ENCODE results near the gene UBXN10.

DNA sequence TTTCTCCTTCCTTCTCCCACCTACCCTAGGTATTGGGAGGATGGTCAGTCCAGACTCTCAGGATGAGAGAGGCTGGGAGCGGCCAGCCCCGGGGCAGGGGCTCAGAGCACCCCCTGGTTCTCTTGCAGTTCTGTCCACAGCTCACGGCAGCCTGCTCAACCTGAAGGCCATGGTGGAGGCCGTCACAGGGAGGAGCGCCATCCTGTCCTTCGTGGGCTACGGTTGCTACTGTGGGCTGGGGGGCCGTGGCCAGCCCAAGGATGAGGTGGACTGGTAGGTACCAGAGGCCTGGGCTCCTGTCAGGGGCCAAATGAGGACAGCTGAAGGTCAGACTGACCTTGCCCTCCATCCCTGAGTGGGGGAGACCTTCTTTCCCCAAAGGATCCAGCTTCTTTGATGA lies 42.6 kb upstream of the UBXN10 start:
- TF ChIP-seq, protein P1, sequence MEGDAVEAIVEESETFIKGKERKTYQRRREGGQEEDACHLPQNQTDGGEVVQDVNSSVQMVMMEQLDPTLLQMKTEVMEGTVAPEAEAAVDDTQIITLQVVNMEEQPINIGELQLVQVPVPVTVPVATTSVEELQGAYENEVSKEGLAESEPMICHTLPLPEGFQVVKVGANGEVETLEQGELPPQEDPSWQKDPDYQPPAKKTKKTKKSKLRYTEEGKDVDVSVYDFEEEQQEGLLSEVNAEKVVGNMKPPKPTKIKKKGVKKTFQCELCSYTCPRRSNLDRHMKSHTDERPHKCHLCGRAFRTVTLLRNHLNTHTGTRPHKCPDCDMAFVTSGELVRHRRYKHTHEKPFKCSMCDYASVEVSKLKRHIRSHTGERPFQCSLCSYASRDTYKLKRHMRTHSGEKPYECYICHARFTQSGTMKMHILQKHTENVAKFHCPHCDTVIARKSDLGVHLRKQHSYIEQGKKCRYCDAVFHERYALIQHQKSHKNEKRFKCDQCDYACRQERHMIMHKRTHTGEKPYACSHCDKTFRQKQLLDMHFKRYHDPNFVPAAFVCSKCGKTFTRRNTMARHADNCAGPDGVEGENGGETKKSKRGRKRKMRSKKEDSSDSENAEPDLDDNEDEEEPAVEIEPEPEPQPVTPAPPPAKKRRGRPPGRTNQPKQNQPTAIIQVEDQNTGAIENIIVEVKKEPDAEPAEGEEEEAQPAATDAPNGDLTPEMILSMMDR (IDR thresholded peaks at IDR 0.05; ENCODE audit: poor library complexity), result no peak
- TF ChIP-seq EZH2 (IDR thresholded peaks at IDR 0.05; ENCODE audit: borderline replicate concordance) (no peak), EZH2phosphoT487 (IDR thresholded peaks at IDR 0.05; ENCODE audit: low read depth, severe bottlenecking, unreplicated experiment) (no peak)
